Activated T-cell treated with anti-CD3 and anti-CD28 coated beads for 1 hour (primary cell): ENCODE measurements around the gene HLCS.

Experiments
- DNase-seq: peaks from one replicate; pipeline ENCODE4 v3.0.0-alpha.2; 2020; ENCODE audit warnings: low read depth

The HLCS gene

DNA sequence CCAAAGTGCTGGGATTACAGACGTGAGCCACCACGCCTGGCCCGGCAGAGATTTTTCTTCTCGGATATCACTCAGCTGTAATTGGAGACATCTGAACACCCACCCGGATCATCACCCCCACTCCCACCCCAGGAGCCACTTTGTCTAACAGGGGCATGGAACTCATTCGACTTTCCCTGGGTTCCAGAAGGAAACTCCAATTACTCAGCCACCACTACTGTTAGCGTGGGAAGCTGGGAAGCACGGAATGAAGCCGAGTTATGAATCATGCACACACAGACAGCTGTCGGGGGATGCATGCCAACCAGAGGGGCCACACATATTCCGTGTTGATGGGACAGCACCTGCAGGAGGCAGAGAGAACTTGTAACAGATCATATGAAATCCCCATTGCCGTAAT is 85.2 kb downstream of the HLCS start:
- no peak for DNase-seq

- no peak for DNase-seq
Observed at GRCh38 chr21:36879827-36880226, 86.6 kb downstream of the HLCS start.

GRCh38 chr21:36877741-36878140 is 88.7 kb downstream of the HLCS start:
- no peak for DNase-seq

DNA sequence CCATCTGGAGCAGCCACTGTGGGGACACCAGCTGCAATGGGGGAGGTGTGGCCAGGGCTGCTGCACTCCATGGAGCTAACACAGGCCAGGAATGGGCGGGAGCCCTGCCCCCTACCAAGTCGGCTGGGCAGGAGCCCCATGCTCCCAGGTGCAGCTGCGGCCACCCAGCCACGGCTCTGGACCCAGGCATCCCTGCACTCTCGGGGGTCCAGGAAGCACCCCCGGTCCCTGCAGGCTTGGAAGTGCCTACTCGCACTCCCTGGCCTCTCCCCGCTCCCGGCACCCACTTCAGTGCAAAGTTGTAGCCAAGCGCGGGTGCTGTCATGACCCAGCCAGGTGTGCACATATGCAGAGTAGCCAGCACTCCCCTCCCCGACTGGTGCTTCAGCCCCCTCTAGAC is 91.8 kb downstream of the HLCS start:
- no peak for DNase-seq

DNA sequence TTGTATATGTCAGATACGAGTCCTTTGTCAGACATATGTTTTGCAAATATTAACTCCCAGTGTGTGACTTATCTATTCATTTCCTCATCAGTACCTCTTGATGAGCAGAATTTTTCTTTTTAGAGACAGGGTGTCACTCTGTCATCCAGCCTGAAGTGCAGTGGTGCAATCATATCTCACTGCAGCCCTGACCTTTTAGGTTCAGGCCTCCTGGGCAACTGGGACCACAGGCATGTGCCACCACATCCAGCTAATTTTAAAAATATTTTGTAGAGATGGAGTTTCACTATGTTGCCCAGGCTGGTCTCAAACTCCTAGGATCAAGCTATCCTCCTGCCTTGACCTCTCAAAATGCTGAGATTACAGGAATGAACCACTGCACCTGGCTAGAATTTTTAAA is 93.0 kb downstream of the HLCS start:
- DNase-seq: no peak

- DNase-seq: no peak
Observed at GRCh38 chr21:36867291-36867905, 99.1 kb downstream of the HLCS start.

DNA sequence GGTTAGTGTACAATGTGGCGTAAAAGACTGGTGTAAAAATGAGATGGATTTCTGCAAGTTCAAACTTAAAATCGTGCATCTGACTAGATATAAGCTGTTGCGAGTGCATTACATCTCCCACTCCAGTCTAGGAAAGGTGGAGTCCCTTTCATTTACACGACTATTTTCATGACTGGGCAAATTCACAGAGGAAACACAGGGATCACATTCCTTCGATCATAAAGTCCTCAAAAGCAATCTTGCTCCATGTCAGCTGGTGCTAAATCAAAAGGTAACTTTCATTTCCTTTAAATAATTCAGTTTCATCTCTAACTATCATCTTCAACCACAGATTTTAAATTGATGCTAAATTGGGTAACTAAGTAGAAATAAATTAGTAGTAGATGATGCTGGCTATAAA is 100.0 kb downstream of the HLCS start:
- DNase-seq: no peak

GRCh38 chr21:36864974-36865373 is 101.5 kb downstream of the HLCS start:
- DNase-seq: no peak

- no peak for DNase-seq
Observed at GRCh38 chr21:36863260-36863659, 103.2 kb downstream of the HLCS start.

GRCh38 chr21:36861595-36862323 is 104.7 kb downstream of the HLCS start:
- no peak for DNase-seq

DNA sequence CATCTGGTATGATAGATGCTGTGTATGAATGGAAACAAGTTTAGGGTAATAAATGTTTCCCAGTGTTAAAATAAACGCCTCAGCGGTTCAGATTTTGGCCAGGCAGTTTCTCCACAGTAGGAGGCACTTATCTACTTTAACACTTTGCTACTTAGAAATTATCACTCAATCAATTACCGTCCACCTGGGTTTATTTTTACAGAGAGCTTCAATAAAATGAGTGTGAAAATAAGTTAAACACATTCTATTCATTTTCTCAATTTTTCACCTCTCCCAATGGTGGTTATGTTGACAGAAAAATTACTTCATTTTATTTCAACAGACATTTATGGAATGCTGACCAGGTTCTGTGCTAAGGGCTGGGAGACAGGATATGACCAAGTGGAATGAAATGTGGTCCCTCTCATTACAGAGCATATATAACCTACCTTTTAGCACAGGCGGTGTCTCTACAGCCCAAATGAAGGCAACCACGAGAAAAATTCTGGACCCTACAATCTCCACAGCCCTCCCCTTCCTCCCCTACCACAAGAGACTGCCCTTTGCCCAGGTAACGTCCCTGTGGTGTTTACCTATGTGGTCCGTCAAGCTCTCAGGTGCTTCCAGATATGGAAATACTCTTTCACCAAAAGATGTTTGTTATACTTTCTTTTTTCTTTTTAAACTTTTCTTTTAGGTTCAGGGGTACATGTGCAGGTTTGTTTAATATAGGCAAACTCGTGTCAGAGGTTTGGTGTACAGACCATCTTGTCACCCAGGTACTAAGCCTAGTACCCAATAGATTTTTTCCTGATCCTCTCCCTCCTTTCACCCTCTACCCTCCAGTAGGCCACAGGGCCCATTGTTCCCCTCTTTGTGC is 105.5 kb downstream of the HLCS start:
- no peak for DNase-seq

GRCh38 chr21:36859744-36860501 is 106.5 kb downstream of the HLCS start:
- DNase-seq: no peak

DNA sequence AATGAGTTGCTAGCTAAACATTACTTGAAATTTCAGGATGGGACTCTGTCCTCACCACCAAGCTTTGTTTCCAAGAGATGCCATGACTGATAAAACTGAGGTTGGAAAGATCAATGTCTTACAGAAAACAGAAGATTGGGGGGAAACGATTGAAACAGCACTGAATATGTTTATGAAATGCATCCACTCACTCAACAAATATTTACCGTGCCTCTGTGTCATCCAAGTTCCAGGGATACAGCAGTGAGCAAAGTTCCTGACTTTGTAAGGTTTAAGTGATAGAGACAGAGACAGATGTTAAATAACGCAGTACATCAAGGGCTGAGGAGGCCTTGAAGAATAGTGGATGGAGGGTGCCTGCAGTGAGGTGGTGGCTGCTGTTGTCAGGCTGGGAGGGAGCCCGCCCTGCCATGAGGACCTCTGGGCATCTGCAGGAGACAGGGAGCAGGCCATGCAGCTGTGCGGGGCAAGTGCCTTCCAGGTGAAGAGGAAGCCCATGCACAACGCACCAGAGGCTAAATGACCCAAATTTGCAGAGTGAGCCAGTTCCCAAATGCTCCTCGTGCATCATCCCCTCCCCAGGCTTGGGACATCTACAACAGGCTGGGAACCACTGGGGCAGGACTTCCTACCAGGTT is 108.0 kb downstream of the HLCS start:
- DNase-seq: no peak

- no peak for DNase-seq
Observed at GRCh38 chr21:36856643-36857042, 109.8 kb downstream of the HLCS start.

DNA sequence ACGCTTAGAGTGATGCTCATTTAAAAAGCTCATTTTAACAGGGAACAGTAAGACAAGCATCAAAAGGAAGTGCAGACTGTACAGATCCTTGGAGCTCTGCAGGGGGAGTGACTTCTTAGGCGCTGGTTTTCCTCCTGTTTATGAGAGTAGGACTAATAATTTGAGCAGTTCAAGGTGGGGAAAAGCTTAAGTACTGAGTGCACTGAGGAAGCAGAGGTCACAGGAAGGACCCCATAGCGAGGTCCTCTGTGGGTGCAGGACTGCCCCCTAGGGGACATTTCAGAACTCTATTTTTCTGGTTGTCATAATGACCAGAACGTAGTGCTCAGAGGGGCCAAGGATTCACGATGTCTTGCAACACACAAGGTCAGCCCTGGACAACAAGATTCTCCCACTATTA is 112.1 kb downstream of the HLCS start:
- no peak for DNase-seq

DNA sequence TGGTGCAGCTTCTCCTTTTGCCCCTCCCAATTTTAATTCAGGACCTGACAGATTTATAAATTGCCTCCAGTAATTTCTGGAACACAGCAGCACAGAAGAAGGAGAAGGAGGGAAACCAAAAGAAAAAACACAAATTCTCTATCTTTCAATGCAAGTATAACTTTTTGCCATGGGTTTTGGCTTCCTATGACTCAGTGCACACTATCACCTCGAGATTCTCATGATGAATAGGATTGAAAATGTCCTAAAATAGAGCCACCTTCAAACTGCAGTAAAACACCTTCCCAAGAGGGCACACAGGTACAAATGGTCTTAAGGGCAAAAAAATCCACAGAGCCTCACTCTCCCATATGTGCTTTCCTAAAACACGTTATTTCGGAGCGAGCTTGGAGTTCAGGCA is 113.6 kb downstream of the HLCS start:
- no peak for DNase-seq

- DNase-seq: no peak
Observed at GRCh38 chr21:36852293-36852692, 114.2 kb downstream of the HLCS start.

- no peak for DNase-seq
Observed at GRCh38 chr21:36851121-36851520, 115.3 kb downstream of the HLCS start.

DNA sequence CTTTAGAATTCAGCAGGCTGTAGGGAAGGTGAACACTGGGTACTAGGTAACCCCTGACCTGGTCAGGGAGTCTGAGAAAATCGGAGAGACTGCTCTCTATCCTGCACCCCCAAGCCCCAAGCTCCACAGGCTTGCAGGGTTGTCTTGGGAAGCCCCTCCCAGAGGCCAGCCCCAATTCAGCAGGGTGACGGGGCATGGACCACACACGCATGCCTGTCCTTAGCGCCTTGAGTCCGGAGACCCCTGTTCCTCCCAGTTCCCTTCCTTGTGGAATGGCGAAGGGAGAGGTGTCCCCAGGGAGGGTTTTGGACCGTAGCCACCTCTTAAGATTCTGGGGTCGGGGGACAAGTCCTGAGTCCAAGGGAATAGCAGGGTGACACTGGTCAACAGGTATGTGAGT is 116.1 kb downstream of the HLCS start:
- DNase-seq: no peak

DNA sequence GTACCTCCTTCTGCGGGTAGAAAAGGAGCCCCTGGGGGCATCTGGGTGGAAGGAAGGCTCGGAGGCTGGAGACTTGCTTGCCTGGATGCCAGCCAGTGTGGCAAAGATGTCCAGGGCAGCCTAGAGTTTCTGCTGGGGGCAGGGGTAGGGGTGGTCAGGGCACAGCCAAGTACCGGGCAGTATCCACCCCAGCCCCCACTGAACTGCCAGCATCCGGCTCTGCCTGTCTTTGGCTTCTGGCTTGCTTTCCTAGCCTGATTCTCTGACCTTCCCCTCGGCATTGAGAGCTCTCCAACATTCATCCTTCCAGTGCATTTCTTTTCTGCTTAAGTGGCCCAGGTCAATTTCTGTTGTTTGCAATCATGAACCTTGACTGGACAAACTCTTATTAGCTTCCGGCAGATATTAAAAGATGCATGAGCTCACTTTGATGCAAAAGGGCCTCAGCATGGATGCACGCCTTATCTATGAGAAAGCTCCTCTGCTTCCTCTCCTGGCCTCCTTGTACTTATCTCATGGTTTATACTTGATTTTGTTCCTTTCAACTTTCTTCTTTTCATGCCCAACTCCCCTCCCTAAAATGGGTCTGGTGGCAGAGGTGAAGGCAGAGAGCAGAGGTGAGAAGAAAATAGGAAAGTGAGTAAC is 116.9 kb downstream of the HLCS start:
- no peak for DNase-seq

DNA sequence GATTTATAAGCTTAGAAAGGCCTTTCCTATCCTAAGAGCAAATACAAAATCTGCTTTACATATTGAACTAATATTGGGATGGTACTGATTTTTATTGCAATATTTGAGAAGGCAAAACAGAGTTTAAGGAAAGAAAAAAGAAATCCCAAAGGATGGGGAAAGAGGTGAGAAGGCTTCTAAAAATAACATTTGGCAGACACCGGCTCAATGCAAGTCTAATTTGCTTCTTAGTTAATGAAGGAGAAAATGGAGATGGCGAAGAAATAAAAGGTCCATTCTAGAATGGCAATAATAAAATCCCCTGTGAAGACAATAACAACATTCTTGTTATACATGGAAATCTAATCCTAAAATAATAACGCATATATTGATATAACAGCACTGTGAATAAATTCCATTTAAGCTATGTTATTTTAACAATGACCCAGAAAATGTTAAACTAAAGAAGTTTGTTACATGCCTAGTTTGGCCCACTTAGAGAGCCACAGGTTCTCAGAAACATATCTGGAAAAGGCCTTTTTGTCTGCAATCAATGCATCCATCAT is 117.7 kb downstream of the HLCS start:
- no peak for DNase-seq
